HG03342 (cell line): ENCODE measurements around the gene ZNF614.
A peak's percentile ranks its signal among the peaks of the same experiment; 100 is the strongest.
"Not testable (repeated sequence)": the region's sequence is repeated elsewhere in the genome, so short reads cannot be mapped to it uniquely, and the experiment has no call there.

ENCODE experiments used
- ATAC-seq: cut with Tn5 transposase; IDR thresholded peaks from one replicate; pipeline ENCODE4 v1.9.1; 2021; ENCODE audit warnings: mild to moderate bottlenecking, moderate library complexity; ENCODE audit not compliant: unreplicated experiment

The ZNF614 gene

GRCh38 chr19:51993422-51993821 is 34.8 kb downstream of the ZNF614 start:
- ATAC-seq = no peak

GRCh38 chr19:51986309-51987291 is 41.6 kb downstream of the ZNF614 start, which contains the start of gene ZNF350:
Gene ZNF350, minus strand, starts transcription at chr19:51986840. Its CDS starts 12,480 bp downstream, at chr19:51974360.
- peak; percentile 77 for ATAC-seq

GRCh38 chr19:51983361-51983760 is 44.8 kb downstream of the ZNF614 start:
- ATAC-seq = no peak

GRCh38 chr19:51980926-51981325 is 47.3 kb downstream of the ZNF614 start:
- ATAC-seq = not testable (repeated sequence)

GRCh38 chr19:51980116-51980736 is 48.0 kb downstream of the ZNF614 start:
- ATAC-seq = no peak

GRCh38 chr19:51978882-51979281 is 49.3 kb downstream of the ZNF614 start:
- ATAC-seq = no peak

- no peak for ATAC-seq
Observed at GRCh38 chr19:51977346-51977745, 50.8 kb downstream of the ZNF614 start.

- ATAC-seq = no peak
Observed at GRCh38 chr19:51976852-51977251, 51.3 kb downstream of the ZNF614 start.

- not testable (repeated sequence) for ATAC-seq
Observed at GRCh38 chr19:51975787-51976186, 52.4 kb downstream of the ZNF614 start.

- no peak for ATAC-seq
Observed at GRCh38 chr19:51971624-51972023, 56.6 kb downstream of the ZNF614 start.

GRCh38 chr19:51970718-51971117 is 57.5 kb downstream of the ZNF614 start:
- ATAC-seq = no peak

GRCh38 chr19:51965583-51965982 is 62.6 kb downstream of the ZNF614 start:
- no peak for ATAC-seq
